Uterus (tissue), 4 donors: ENCODE measurements around the gene PRTN3. TPM values are rescaled to one million over a fixed set of nuclear protein-coding genes. Genes with fewer than 3 reads are reported as not detected.
"Not testable (repeated sequence)": the region's sequence is repeated elsewhere in the genome, so short reads cannot be mapped to it uniquely, and the experiment has no call there.

Experiments used
- DNase-seq, 2 donors: peaks; one replicate each; pipeline ENCODE4 v3.0.0-alpha.2; 2019 to 2020
- H3K27ac ChIP-seq, 2 donors: fragments of 200-600 bp; sonication (generic); 1 replicate in 1 of 2; 2 replicates in 1 of 2; pipeline ENCODE4 v1.5.1; 2016 to 2018
- H3K27me3 ChIP-seq, 2 donors: fragments of 200-600 bp; sonication (generic); one replicate each; pipeline ENCODE4 v1.5.1; 2018 to 2019; ENCODE audit warnings: control low read depth in 1 of 2
- H3K36me3 ChIP-seq, 2 donors: fragments of 200-600 bp; sonication (generic); one replicate each; pipeline ENCODE4 v1.5.1; 2019; ENCODE audit warnings: control low read depth in 1 of 2
- H3K4me1 ChIP-seq, 2 donors: fragments of 200-600 bp; sonication (generic); one replicate each; pipeline ENCODE4 v1.5.1; 2018 to 2019; ENCODE audit warnings: control low read depth in 1 of 2
- H3K4me3 ChIP-seq, 2 donors: fragments of 200-600 bp; sonication (generic); 1 replicate in 1 of 2; 2 replicates in 1 of 2; pipeline ENCODE4 v1.5.1; 2018 to 2019; ENCODE audit warnings: mild to moderate bottlenecking in 1 of 2
- H3K9me3 ChIP-seq, 2 donors: fragments of 200-600 bp; sonication (generic); one replicate each; pipeline ENCODE4 v1.5.1; 2019; ENCODE audit warnings: control low read depth in 1 of 2
- CTCF ChIP-seq, 4 experiments: fragments of 200-600 bp in 2 of 4; fragments of 450-650 bp in 2 of 4; sonication (generic) in 2 of 4; IDR thresholded peaks; one replicate each; pipeline ENCODE4 v1.5.1; 2016 to 2019; ENCODE audit warnings: antibody characterized with exemption in 4 of 4, mild to moderate bottlenecking in 2 of 4, moderate library complexity in 1 of 4
- POLR2A ChIP-seq, 2 donors: fragments of 450-650 bp; IDR thresholded peaks; one replicate each; pipeline ENCODE4 v1.6.1; 2016; ENCODE audit warnings: antibody characterized with exemption in 2 of 2, mild to moderate bottlenecking in 1 of 2, moderate library complexity in 1 of 2
- intact Hi-C: fragments of 100-400 bp; cut with DNase I; formaldehyde crosslinking; loops from one replicate; pipeline ENCODE4 v1.15.1; 2023; ENCODE audit warnings: low total_unique reads
- total RNA-seq, 4 donors: library from RNA; depleted of rRNA in 3 of 4; stranded (reverse); fragments of >200 nt in 3 of 4; gene quantifications; one replicate each; pipeline versions ENCODE4 v1.1.0 to v1.2.4, GENCODE V29; 2014 to 2023
- donor health status: DM: yes; HTN: yes; CAD: no.

Gene PRTN3
- total RNA-seq, 4 donors from 2014 or later: 2.9 TPM; not detected in 3

GRCh38 chr19:850221-850978 is 9.6 kb downstream of the PRTN3 start:
- no peaks in the 10 kb centered on the region for H3K36me3 ChIP-seq
- peaks cover 9 to 21% of the 10 kb centered on the region in 2 donors for H3K27me3 ChIP-seq
- H3K27ac ChIP-seq: peak overlapping the region; percentile 70 to 75
- intact Hi-C loops: no loop called here
- no peak overlapping the region for H3K4me3 ChIP-seq
- peak; percentile 88 to 94 for DNase-seq
- H3K4me1 ChIP-seq: peaks cover 3% of the 10 kb centered on the region in 2 donors
- no peak for TF ChIP-seq CTCF (IDR thresholded peaks at IDR 0.05)
- no peak for TF ChIP-seq POLR2A (IDR thresholded peaks at IDR 0.05)
- H3K9me3 ChIP-seq: no peaks in the 10 kb centered on the region

- Histone ChIP-seq H3K9me3 (no peaks in the 10 kb centered on the region), H3K27ac (peak overlapping the region; percentile 70 to 75), H3K4me3 (no peak overlapping the region), H3K4me1 (peaks cover 3% of the 10 kb centered on the region in 2 donors), H3K36me3 (no peaks in the 10 kb centered on the region), H3K27me3 (peaks cover 9 to 22% of the 10 kb centered on the region in 2 donors)
- TF ChIP-seq POLR2A (IDR thresholded peaks at IDR 0.05): no peak
- TF ChIP-seq CTCF (IDR thresholded peaks at IDR 0.05): no peak
- DNase-seq: no peak
- intact Hi-C loops: no loop called here
These were observed 10.2 kb downstream of the PRTN3 start for GRCh38 chr19:850979-851335.

- H3K36me3 ChIP-seq: no peaks in the 10 kb centered on the region
- H3K4me1 ChIP-seq: peaks cover 3% of the 10 kb centered on the region in 2 donors
- H3K4me3 ChIP-seq: no peak within 1 kb of the TSS
- H3K27me3 ChIP-seq: peaks cover 9 to 18% of the 10 kb centered on the region in 2 donors
- TF ChIP-seq POLR2A (IDR thresholded peaks at IDR 0.05) (no peak), CTCF (IDR thresholded peaks at IDR 0.05) (no peak)
- DNase-seq: no peak
- H3K9me3 ChIP-seq: no peaks in the 10 kb centered on the region
- intact Hi-C loops: no loop called here
- H3K27ac ChIP-seq: peak within 1 kb of the TSS; percentile 70 to 75
These were observed 11.6 kb downstream of the PRTN3 start, which contains the start of gene ELANE for GRCh38 chr19:852136-853013. Gene ELANE, plus strand, starts transcription at chr19:852303. Its CDS starts 26 bp downstream, at chr19:852329.

- Histone ChIP-seq H3K4me1 (peaks cover 3% of the 10 kb centered on the region in 2 donors), H3K36me3 (no peaks in the 10 kb centered on the region), H3K9me3 (no peaks in the 10 kb centered on the region), H3K4me3 (no peak overlapping the region), H3K27me3 (peaks cover 9 to 18% of the 10 kb centered on the region in 2 donors), H3K27ac (no peak overlapping the region)
- intact Hi-C loops: no loop called here
- TF ChIP-seq POLR2A (IDR thresholded peaks at IDR 0.05): no peak
- no peak for TF ChIP-seq CTCF (IDR thresholded peaks at IDR 0.05)
- no peak for DNase-seq
These were observed 12.3 kb downstream of the PRTN3 start for GRCh38 chr19:853014-853585.

GRCh38 chr19:853614-854220 is 12.9 kb downstream of the PRTN3 start:
- H3K27ac ChIP-seq, DNase-seq, H3K9me3 ChIP-seq, intact Hi-C loops, H3K4me3 ChIP-seq, H3K36me3 ChIP-seq, H3K4me1 ChIP-seq: not testable (repeated sequence)
- peaks cover 9 to 18% of the 10 kb centered on the region in 2 donors for H3K27me3 ChIP-seq
